HG02798 (cell line): Measurements from ENCODE around the gene TRIM24.

Experiments used
- ATAC-seq: cut with Tn5 transposase; IDR thresholded peaks from one replicate; pipeline ENCODE4 v1.9.1; 2021; ENCODE audit warnings: mild to moderate bottlenecking; ENCODE audit not compliant: unreplicated experiment, poor library complexity

TRIM24 gene

DNA sequence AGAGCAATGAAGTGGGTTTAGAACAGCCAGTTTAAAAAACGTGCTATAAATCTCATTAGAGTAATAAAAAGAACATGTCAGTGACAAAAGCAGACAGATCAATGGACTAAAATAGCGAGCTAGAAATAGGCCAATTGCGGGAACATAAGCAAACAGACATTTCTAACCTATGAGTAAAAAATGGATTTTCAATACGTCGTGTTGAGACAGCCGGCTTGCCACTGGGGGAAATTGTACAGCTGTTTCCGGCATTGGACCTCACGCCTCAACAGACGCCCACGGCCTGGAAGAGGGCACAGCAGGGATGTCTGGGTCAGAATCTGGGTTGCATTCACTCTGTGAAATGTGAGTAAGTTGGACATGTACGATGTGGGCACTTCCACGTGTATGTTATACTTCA lies 148.2 kb downstream of the TRIM24 start:
- ATAC-seq = peak; percentile 84

DNA sequence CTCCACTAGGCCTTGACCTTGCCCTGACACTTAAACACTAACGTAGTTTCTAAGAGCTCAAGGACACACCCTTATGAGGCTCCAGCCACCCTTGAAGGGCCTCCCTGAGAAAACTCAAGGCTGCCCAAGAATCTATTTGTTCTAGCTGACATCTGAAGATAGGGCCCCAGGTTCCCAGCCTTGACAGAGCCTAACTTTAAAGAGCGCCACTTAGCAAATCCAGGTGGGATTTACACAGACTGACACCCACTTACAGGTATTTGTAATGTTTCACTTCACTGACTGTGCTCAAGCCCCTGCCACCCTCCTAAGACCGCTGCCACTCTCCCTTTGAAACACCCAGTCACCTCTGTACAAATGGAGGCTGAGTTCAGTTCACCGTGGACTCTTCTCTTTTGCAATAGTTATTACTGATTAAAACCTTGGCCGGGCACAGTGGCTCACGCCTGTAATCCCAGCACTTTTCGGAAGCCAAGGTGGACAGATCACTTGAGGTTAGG lies 150.7 kb downstream of the TRIM24 start:
- no peak for ATAC-seq

DNA sequence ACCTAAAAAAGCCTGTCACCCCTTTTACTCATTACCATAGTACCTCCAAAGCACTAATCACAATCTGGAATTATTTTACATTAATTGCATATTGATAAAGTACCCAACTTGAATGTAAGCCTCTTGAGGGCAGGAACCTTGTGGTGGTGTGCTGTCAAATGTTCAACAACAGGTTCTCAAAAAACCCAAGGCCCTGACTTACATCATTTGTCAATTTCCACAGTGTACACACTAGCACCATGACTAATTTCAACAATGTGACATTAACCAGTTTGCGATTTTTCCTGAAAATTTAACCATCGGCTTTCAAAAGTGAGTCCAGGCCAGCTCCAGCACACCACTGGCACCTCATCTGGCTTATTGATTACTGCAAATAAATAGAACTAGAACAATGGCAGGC lies 153.6 kb downstream of the TRIM24 start:
- ATAC-seq = no peak

DNA sequence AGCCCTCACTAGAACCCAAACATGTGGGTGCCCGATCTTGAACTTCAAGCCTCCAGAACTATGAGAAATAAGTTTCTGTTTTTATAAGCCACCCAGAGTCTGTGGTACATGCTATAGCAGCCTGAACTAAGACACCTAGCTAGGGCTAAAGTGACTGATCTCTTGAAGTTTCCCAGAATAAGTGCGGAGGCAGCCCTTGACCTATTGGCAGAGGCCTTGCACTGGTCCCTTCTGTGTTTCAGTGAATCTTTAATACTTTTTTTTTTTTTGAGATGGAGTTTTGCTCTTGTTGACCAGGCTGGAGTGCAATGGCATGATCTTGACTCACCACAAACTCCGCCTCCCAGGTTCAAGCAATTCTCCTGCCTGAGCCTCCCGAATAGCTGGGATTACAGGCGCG lies 156.0 kb downstream of the TRIM24 start:
- ATAC-seq = no peak

DNA sequence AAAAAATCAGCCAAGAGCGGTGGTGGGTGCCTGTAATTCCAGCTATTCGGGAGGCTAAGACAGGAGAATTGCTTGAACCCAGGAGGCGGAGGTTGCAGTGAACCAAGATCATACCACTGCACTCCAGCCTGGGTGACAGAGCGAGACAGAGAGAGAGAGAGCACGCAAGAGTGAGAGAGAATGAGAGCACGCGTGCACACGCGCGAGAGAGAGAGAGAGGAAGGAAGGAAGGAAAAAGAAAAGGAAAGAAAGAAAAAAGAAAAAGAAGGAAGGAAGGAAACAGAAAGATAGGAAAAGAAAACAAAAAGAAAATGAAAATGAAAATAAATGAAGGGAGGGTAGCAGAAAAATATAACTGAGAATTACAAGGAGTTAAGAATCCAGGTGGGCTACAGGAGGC lies 158.4 kb downstream of the TRIM24 start:
- no peak for ATAC-seq

DNA sequence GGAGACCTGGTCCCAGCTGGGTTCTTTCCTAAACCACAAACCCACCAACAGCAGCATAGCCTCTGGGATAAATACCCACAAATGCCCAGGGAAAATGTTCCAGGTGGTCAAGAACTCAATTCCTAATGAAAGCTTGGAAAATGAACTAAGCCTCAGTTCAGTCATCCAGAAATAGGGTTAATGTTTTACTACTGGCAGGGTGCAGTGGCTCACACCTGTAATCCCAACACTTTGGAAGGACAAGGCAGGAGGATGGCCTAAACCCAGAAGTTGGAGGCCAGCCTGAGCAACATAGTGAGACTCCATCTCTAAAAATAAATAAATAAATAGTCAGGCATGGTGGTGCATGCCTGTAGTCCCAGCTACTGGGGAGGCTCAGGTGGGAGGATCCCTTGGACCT lies 158.9 kb downstream of the TRIM24 start:
- ATAC-seq = no peak

DNA sequence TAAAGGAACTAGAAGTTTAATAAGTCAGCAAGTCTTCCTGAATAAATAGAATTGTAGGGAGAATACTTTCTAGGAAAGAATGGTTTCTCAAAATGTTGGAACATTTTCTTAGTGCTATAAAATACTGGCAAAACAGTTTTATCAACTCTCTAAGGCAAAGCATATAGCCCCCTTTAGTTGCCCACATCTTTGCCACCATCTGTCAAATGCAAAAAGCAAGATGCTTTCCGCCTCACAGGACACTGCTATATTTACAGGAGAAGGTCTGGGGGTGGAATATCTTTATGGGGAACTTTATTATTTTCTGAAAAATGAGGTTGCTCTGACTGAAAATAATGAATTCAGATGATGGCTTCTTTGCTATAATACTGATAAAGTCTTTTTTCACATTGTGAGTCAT lies 162.8 kb downstream of the TRIM24 start:
- ATAC-seq = no peak

DNA sequence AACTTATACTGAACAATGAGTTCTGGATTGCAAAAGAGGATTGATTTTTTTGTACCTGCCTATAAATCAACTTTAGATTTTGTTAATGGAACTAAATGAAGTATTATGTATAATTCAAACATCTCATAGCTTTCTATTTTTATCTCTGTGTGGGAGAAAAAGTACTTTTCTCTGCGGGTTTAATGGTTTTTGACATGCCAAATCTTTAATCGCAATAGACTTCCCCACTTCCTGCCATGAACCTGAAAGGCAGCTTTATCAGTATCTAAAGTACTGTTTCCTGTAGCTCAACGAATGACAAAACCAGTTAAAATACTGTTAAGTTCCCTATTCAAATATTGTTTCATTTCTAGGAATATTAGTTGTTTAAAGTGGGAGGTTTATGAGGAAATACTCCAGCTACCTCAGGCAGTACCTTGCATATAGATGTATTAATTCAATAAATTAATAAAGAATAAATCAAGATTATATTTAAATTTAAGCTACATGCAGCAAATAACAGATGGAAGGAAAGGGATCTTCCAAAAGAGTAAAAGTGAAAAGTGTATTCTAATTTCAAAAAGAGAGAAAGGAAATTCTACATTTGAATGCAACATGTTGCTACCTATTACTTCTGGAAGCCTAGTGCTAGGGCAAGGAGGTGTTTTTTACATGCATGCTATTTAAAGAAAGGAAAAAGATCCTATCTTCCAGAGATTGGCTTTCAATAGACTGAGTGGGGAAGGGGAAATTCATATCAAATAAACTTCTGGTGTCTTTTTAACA lies 165.2 kb downstream of the TRIM24 start:
- ATAC-seq = no peak

DNA sequence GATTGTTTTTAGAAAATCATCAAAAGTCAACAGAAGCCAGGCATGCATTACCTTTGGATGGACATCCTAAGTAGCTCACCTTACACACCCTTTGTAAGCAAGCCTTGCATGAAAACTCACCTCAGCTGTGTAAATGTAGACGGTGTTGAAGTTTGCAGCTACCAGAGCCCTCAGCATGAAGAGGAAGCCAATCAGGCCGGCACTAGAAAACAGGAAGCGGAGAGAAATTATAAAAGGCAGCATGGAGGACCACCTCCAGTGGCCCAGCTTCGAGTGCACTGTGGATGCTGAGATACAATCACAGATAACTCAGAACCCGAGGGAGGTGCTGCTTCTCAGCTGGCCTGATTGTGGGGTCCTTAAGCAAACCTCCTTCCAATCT lies 165.8 kb downstream of the TRIM24 start:
- ATAC-seq = no peak

DNA sequence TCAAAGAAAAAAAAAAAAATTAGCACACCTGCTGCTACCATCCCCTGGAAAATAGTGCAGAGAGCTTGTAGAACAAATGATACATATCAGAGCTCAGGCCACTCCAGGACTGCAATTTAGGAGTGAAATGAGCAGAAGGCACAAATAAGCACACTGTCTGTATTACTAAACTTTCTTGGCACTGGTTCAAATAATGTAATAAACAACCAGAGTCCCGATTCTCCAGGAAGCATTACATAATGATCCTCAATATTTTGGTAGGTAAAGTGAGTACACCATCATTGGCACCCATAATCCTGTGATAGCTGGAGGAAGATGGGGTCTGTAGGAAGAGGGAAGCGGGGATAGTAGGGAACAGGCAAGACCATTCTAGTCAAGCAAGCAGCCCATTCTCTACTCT lies 166.8 kb downstream of the TRIM24 start:
- ATAC-seq = no peak

DNA sequence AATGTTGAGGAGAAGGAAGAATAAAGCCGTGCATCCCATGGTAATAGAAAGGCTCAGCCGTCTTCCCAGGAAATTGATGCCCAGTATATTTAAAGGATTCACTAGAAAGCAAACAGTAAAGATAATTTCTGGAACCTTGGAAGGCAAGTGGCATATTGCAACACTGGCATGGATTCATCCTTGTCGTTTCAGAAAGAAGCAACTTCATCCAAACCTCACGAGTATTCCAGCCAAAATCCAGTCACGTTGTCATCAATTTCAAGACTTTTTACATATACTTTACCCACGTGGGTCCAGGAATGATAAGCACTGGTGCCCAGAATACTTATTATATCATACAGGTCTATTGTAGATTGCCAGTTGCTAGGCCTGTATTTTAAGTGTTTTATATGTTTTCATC lies 167.3 kb downstream of the TRIM24 start:
- no peak for ATAC-seq

DNA sequence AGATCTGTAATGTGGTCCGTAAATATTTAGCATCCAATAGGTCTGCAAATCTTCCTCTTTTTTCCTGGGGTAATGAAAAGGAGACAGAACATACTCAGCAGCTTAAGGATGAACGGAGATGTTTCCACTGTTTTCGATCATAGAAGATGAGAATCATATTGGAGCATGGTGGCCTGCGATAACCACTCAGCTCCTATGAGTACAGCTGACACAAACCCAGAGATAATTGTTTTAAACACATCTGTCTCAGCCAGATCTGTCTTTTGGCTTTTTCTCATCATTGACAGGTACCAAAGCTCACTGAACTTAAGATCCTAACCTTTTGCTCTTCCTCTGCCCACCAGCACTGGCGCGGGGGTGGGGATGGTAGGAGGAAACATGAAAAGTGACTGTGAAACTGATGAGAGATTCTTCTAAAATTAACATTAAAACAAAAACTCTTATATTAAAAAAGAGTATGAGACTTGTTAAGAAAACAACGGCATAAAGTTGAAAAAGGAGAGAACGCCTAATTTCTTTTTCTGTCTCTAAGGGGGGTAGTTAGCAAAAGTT lies 170.1 kb downstream of the TRIM24 start:
- ATAC-seq = no peak

DNA sequence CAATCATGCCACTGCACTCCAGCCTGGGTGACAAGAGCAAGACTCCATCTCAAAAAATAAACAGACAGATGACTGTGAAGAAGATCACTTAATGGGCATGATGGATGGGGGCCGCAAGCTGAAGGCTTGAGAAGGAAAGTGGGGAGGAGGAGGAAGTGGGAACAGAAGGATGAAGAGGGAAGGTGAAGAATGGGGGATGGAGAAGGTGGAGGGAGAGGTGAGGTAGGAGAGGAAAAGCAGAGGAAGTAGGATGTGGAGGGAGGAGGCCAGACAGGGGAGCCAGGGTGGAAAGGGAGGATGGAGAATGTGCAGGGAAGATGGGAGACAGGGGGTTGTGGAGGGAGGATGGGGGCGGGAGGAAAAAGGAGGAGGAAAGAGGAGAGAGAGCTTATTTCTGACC lies 172.3 kb downstream of the TRIM24 start:
- ATAC-seq = no peak

DNA sequence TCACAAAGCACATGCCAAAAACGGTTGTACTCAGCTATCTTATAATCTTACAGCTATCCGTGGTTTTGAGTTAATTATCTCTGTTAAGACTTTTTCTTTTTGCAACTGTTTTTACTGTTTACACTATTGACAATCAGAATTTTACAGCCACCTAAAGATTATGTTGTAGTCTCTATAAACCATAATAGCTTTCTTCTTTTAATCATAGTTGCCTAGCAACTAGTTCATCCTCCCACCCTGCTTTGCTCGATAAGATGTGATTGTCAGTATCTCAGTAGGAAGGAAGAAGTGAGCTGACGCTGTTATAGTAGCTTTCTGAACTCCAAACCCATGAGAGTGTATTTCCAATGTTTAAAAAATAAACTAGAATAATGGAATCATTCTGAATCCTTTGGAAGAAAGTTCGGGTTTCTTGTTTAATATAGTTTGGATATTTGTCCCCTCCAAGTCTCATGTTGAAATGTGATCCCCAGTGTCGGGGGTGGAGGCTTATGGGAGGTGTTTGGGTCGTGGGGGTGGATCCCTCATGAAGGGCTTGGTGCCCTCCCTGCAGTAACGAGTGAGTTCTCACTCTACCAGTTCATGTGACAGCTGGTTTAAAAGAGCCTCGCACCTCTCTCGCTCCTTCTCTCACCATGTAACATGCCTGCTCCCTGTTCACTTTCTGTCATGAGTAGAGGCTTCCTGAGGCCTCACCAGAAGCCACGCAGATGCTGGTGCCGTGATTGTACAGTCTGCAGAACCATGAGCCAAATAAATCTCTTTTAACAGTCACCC lies 173.0 kb downstream of the TRIM24 start:
- ATAC-seq = no peak
